ENCODE results near the gene CHMP5. TPM values are rescaled to one million over a fixed set of nuclear protein-coding genes. Genes with fewer than 3 reads are reported as not detected.

CHMP5 gene
- total RNA-seq, 1 donor from 2014 or later = 77.8 TPM

- ATAC-seq (no peak), DNase-seq (no peak)
- H3K4me3 ChIP-seq = no peak overlapping the region
- no peaks in the 10 kb centered on the region for H3K9me3 ChIP-seq
- no peak overlapping the region for H3K27ac ChIP-seq
- intact Hi-C loops (cut with DNase I) = no loop called here
- H3K27me3 ChIP-seq = no peaks in the 10 kb centered on the region
- TF ChIP-seq, protein P1, sequence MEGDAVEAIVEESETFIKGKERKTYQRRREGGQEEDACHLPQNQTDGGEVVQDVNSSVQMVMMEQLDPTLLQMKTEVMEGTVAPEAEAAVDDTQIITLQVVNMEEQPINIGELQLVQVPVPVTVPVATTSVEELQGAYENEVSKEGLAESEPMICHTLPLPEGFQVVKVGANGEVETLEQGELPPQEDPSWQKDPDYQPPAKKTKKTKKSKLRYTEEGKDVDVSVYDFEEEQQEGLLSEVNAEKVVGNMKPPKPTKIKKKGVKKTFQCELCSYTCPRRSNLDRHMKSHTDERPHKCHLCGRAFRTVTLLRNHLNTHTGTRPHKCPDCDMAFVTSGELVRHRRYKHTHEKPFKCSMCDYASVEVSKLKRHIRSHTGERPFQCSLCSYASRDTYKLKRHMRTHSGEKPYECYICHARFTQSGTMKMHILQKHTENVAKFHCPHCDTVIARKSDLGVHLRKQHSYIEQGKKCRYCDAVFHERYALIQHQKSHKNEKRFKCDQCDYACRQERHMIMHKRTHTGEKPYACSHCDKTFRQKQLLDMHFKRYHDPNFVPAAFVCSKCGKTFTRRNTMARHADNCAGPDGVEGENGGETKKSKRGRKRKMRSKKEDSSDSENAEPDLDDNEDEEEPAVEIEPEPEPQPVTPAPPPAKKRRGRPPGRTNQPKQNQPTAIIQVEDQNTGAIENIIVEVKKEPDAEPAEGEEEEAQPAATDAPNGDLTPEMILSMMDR (IDR thresholded peaks at IDR 0.05) = no peak
- no peaks in the 10 kb centered on the region for H3K36me3 ChIP-seq
- H3K4me1 ChIP-seq = peaks cover 2% of the 10 kb centered on the region
These were observed 33.9 kb upstream of the CHMP5 start for GRCh38 chr9:33230756-33231622.

GRCh38 chr9:33231623-33231942, 33.3 kb upstream of the CHMP5 start:
- no peak overlapping the region for H3K27ac ChIP-seq
- H3K36me3 ChIP-seq = no peaks in the 10 kb centered on the region
- no peaks in the 10 kb centered on the region for H3K27me3 ChIP-seq
- H3K4me3 ChIP-seq = no peak overlapping the region
- intact Hi-C loops (cut with DNase I) = no loop called here
- no peaks in the 10 kb centered on the region for H3K4me1 ChIP-seq
- TF ChIP-seq, protein P1 (IDR thresholded peaks at IDR 0.05) = no peak
- no peak for DNase-seq
- no peak for ATAC-seq
- no peaks in the 10 kb centered on the region for H3K9me3 ChIP-seq

GRCh38 chr9:33232815-33233214, 32.0 kb upstream of the CHMP5 start:
- DNase-seq = no peak
- no peak for ATAC-seq
- Histone ChIP-seq H3K27me3 (no peaks in the 10 kb centered on the region), H3K27ac (no peak overlapping the region), H3K9me3 (no peaks in the 10 kb centered on the region), H3K36me3 (no peaks in the 10 kb centered on the region), H3K4me1 (no peaks in the 10 kb centered on the region), H3K4me3 (no peak overlapping the region)
- intact Hi-C loops (cut with DNase I) = no loop called here
- TF ChIP-seq, protein P1 (IDR thresholded peaks at IDR 0.05) = no peak

DNA sequence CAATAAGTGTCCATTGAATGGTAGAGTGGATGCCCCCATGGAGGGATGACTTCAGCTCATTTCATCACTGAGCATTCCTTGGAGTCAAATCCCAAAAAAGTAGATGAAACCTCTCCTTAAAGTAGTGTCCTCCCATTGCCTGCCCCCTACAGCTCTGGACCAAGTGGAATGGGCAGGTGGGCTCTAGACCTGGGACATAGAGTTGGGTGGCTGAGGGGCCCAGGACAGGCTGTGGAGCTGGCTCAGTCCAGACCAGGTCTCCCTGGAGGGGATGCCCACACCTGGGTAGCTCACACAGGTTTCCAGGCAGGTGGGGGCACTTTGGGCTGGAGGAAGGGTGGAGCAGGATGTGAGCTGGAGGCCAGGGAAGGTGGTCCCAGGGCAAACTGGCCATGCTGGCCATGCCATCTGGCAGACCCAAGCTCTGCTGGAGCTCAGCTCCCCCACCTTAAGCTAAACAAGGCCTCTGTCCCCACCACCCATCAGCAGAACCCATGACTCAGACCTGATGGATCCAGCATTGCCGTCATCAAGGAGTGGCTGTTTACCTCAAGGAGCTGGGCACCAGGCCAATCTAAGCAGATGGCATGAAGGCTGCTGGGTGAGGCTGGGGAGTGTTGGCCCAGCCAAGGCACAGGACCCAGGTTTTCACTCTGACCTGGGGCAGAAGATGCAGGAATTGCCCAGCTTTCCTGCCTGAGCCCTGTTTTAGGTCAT, 31.1 kb upstream of the CHMP5 start:
- TF ChIP-seq, protein P1 (IDR thresholded peaks at IDR 0.05) = no peak
- peak; percentile 76 for ATAC-seq
- intact Hi-C loops (cut with DNase I) = no loop called here

DNA sequence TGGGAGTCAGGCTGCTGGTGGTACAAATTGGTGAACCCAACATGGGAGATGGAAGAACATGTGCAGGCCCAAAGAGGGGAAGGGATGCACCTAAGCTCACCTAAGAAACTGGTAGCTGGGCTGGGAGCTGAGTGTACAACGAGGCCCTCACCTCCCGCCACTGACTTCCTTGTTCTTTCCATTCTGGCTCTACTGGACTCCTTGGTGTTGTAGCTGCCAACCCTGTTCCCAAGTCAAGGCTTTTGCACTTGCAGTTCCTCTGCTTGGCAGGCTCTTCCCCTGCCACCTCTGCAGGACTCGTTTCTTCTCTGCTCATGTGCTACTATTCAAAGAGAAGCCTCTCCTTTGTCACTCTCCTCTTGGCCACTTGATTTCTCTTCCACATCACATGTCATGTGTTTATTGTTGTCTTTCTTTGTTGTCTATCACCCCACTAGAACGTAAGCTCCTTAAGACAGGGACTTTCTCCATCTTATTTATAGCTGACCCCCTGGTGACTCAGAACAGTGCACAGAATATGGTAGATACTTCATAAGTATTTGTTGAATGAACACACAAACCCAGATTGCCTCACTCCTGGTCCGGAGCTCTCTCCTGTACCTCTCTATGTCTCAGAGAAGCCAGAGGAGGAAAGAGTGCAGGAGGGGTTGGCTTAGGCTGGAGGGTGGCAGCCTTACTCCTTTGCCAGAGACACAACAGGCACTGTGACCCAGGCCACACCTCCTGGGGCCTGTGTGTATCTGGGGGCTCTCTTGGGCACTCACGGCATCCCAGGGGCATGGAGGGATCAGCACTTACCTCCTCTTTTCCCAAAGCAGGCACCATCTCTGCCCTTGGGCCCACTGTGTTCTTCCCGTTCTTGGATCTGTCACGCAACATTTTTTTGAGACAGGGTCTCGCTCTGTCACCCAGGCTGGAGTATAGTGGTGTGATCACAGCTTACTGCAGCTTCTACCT, 30.1 kb upstream of the CHMP5 start:
- ATAC-seq = peak; percentile 7
- Histone ChIP-seq H3K36me3 (no peaks in the 10 kb centered on the region), H3K27me3 (no peaks in the 10 kb centered on the region), H3K4me3 (no peak overlapping the region), H3K9me3 (no peaks in the 10 kb centered on the region), H3K27ac (no peak overlapping the region), H3K4me1 (no peaks in the 10 kb centered on the region)
- TF ChIP-seq, protein P1 (IDR thresholded peaks at IDR 0.05) = no peak
- intact Hi-C loops (cut with DNase I) = no loop called here
- DNase-seq = no peak

More for the DNA sequence above, 31.1 kb upstream of the CHMP5 start:
- H3K27ac ChIP-seq = no peak overlapping the region
- peak; percentile 80 for DNase-seq
- no peaks in the 10 kb centered on the region for H3K27me3 ChIP-seq
- no peaks in the 10 kb centered on the region for H3K4me1 ChIP-seq
- H3K4me3 ChIP-seq = no peak overlapping the region
- H3K36me3 ChIP-seq = no peaks in the 10 kb centered on the region
- H3K9me3 ChIP-seq = no peaks in the 10 kb centered on the region

Measured in upper lobe of right lung (tissue), 1 donor.